Iris pigment epithelial cell (primary cell): ENCODE results near the gene TMEM63B.
"Not testable (repeated sequence)": the region's sequence is repeated elsewhere in the genome, so short reads cannot be mapped to it uniquely, and the experiment has no call there.

ENCODE experiments used
- DNase-seq: peaks from one replicate; pipeline ENCODE4 v3.0.0-alpha.2; 2011; ENCODE audit warnings: low read depth

Gene TMEM63B

DNA sequence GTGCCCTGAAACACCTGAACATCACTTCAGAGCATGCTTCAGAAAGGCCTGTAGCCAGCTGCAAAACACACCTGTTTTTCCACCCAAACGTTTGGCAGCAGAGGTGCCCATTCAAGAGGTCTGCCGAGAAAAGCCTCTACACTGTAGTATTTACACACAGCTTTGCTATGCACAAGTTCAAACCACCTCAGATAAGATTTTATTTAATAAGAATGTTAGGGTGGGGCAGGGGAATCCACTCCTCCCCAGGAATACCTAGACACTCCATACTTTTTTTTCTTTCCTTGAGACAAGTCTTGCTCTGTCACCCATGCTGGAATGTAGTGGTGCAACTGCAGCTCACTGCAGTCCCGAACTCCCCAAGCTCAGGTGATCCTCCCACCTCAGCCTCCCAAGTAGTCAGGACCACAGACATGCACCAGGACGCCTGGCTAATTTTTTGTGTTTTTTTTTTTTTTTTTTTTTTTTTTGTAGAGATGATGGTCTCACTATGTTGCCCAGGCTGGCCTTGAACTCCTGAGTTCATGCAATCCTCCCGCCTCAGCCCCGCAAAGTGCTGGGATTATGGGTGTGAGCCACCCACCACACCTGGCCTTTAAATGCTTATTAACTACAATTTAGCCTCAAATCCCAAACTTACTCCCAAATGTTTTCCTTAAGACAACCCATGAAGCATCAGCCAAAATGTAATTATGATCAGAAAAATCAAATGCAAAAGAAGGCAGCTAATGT lies 9.8 kb upstream of the TMEM63B start:
- peak; percentile 46 for DNase-seq

DNA sequence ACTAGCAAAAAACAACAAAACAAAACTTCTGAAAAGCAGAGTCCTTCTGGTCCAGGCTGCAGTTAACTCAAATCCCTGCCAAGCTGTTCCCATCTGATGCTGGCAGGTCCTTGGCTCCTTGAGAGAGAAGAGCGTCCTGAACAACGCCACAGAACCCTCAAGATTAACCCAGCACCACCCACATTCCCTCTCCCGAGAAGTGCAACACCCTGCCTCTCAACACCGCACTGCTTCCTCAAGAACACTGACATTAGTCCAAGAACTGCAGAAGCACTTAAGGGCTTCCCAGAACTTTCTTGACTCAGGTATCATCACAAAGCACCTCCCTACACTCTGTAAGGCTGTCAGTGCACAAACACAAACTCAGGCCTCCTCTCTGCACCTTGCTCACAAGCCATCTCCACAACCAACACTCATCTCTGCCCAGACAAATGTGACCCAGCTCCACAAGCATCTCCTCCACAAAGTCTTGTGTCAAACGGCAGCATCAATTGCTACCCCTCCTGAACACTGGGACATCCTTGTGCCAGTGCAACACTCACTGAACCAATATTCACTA lies 7.6 kb upstream of the TMEM63B start:
- DNase-seq: peak; percentile 53

GRCh38 chr6:44120692-44121443 lies 6.5 kb upstream of the TMEM63B start:
- DNase-seq: no peak

GRCh38 chr6:44122801-44123200 lies 4.6 kb upstream of the TMEM63B start:
- DNase-seq: peak; percentile 60

DNA sequence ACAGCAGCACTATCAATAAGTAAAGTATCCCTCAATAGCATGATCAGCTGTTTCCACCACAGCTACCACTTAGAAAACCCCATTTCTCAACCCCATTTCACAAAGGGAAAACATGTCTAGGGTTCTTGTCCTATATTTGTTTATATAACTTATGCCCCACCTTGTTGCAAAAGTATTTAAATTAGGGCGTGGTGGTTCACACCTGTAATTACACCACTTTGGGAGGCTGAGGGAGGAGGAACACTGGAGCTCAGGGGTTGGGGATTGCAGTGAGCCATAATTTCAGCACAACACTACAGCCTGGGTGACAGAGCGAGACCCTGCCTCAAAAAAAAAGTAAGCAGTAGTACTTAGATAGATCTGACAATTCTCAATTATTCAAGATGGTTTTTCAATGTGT lies 3.8 kb upstream of the TMEM63B start:
- no peak for DNase-seq

- peak; percentile 93 for DNase-seq
Measured at GRCh38 chr6:44126320-44127149, 819 bp upstream of the TMEM63B start.

DNA sequence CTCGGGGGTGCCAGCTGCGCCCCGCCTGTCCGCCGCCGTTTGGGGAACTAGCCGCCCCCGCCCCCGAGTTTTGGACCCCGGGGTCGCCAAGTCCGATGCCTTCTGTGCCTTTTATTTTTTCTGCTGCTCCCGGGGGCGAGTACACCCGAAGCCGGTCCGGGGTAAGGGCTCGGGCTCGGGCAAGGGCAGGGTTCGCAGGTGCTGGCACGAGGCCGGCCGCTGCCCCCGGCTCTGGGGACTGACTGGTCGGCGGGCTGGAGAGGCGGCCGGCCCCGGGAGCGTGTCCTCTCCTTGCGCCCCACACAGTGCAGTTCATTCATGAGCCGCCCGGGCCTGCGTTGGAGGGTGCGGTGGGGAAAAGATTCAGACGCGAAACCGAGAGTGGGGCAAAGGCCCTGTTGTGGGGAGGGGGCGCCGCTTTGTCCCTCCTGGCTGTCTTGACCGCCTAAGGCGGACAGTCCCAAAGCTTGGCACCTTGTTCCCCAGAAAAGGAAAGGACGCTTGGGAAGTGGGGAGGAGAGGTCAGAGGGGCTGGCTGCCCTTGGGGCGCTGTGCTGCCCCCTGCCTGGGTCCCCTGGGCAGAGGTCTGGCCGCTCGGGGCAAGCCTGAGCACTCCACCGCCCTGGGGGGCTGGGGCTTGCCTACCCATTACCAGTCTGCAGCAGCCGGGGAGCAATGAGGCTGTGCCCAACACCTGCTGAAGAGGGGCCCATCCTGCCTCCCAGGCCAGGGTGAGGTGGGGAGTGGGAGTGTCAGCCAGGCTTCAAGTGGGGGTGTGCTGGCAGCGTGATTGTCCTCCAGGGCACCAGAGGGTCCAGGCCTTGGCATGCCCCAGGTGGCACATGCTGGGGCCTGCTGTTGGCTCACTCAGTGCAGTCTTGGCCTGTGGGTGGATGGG lies 915 bp downstream of the TMEM63B start:
- peak; percentile 48 for DNase-seq

GRCh38 chr6:44129841-44130322 lies 2.5 kb downstream of the TMEM63B start:
- DNase-seq: no peak

DNA sequence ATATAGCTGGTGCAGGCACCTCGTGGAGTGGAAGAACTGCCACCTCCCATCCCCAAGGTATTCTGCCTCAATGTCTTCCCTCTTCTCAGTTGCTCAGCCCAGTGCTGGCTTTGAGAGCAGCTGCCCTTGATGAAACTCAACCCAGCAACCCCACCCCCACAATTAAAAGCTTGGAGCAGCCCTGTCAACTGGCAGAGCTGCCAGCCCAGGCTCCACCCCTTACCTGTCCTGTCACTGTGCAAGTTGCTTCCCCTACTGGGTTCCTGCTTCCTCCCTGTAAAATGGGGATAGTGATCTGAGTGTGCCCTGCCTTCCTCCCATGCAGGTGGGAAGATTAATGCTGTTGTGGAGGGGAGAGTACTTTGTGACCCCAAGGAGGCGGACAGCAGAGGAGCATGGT lies 4.5 kb downstream of the TMEM63B start:
- no peak for DNase-seq

- no peak for DNase-seq
Measured at GRCh38 chr6:44132476-44132875, 5.1 kb downstream of the TMEM63B start.

DNA sequence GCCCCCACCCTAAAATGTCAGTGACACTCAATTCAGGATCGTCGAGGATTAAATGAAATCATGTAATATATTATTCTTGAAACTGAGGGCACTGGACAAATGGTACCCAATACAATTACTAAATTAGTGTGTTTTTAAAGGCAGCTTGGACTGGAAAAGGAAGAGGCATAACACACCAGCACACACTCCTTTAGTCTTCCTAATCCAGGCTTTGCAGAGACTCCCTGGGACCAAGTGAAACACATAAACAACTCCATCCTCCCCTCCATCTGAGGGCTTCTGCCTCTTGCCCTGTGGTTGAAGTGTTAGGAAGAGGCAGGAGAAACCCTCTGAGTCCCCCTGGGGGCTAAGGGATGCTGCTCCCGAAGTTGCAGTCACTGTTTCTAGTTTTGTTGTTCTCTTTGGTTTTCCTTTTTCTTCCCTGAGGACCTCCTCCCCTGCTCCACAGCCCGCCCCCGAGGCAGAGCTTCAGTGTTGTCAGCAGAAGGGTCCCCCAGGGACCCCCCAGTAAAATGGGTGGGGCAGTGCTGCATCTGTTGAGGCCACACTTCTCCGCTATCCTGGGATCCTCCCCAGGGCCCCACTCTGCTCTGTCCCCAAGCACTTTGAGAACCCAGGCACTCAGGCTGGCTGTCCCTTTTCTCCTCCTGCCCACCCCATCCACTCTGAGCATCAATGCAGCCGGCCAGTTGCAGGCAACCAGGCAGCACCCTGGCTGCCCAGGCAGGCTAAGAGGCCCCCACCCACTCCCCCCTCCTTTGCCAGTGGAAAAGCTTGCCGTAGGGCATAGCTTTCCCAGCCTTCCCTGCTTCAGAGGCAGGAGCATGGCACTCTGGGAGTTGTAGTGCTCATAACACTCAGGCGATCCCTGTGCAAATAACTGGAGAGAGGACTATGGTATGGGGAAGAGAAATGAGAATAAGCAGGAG lies 5.9 kb downstream of the TMEM63B start:
- peak; percentile 53 for DNase-seq

DNA sequence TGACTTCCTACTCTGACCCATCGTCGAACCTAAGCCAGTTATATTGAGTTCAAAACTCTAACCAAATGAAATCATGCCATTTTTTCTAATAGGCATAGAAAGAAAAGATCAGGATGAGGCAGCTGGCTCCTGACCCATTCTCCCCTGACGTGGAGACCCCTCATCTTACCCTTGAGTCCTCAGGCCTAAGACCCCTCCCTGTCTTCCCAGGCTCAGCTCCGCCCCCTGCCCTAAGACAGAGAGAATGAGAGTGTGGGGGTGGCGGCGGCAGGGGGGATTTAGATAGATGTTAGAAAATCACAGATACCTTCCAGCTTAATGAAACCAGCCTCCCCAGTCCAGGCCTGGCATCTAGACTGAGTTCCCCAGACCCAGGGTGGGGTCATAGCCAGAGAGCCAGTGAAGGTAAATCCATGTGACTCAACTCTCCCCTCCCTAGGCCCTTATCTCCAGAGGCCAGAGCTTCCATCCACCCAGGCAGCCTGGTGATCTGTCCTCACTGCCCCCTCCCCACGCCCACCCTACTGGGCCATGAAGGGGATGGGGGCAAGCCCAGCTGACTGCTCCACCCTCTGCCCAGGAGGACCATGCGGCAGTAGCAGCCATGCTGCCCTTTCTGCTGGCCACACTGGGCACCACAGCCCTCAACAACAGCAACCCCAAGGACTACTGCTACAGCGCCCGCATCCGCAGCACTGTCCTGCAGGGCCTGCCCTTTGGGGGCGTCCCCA lies 6.8 kb downstream of the TMEM63B start:
- no peak for DNase-seq

DNA sequence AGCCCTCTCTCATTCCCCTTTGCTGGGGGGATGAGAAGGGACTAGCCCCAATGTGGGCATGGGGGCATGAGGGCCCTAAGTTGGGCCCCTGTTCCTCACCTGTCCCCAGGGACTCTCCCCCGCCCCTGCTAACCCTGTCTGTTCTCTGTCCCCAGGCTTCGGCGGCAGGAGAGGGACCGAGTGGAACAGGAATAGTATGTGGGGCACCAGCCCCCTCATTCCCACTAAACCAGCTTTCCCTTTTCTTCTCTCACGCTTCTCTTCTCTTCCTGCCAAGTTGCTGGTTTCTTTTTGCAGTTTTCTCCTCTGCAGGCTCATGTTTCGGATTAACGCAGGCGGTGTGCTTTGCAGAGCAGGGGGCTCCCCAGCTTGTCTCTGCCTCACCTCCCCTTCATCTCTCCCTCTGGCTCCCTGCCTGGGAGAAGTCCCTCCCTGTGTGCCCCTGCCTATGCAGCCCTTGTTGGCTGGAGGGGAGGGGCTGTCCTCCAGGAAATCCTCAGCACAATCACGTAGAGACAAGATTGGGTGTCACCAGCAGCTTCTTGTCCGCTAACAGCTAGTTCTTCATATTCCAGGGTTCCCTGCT lies 7.9 kb downstream of the TMEM63B start:
- DNase-seq: no peak

DNA sequence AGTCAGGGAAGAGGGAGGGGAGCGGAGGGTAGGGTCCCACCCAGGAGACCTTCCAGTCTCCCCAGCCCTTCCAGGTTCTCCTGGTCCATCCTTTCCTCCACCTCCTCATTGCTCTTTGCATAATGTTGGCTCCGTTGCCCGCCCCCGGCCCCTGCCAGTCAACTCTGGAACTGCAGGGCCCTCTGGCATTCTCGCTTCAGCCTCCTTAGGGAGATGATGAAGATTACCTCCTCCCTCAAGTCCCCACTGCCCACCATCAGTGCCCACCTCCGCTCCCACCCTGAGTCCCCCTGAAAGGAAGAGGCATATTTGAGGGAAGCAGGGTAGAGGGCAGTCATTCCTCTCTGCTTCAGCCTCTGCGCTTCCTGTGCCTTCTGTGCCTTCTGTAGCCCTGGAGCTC lies 8.5 kb downstream of the TMEM63B start:
- DNase-seq: no peak

- DNase-seq: no peak
Measured at GRCh38 chr6:44138717-44139350, 11.5 kb downstream of the TMEM63B start.

GRCh38 chr6:44139351-44139743 lies 12.0 kb downstream of the TMEM63B start:
- DNase-seq: no peak

DNA sequence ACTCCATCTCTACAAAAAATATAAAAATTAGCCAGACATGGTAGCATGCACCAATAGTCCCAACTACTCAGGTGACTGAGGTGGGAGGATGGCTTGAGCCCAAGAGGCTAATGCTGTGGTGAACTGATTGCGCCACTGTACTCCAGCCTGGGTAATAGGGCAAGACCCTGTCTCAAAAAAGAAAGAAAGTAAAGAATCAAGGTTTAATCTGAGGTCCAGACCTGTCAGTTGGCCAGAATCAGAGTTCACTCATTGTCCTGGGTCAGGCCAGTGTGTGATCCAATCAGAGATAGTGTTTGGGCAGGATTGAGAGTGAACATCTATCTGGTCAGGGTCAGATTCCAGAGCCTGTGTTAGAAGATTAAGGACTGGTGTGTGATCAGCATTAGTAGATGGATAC lies 15.5 kb downstream of the TMEM63B start:
- no peak for DNase-seq

DNA sequence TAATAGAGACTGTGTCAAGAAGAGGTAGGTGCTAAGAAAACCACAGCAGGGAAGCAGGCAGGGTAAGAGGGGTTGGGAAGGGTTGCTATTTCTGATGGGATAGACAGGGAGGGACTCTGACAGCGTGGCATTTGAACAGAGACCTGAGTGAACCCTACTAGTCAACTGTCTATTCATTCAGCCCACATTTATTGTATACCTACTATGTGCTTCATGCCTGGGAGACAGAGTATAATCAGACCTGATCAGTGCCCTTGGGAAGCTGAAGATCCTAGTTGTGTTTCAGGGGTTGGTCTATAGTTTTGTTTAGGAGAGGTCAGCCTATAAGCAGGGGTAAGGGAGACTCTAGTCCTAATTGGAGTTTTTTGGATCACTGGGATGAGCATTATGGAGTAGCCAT lies 16.4 kb downstream of the TMEM63B start:
- DNase-seq: no peak

GRCh38 chr6:44144536-44144935 lies 17.2 kb downstream of the TMEM63B start:
- not testable (repeated sequence) for DNase-seq
